Naive thymus-derived CD4-positive, alpha-beta T cell (primary cell): ENCODE data around the gene ASB1. TPM values are rescaled to one million over a fixed set of nuclear protein-coding genes. Genes with fewer than 3 reads are reported as not detected.
"Not testable (repeated sequence)": the region's sequence is repeated elsewhere in the genome, so short reads cannot be mapped to it uniquely, and the experiment has no call there.

ENCODE experiments used
- ATAC-seq: fragments of 150-1000 bp; cut with Tn5 transposase; 2 replicates; pipeline ENCODE4 v1.10.0; 2021; ENCODE audit warnings: mild to moderate bottlenecking, moderate library complexity
- CTCF ChIA-PET: fragments of 350-600 bp; sonication (Branson Sonifier 250); formaldehyde crosslinking; loops from one replicate; lab custom pipeline; 2021; ENCODE audit warnings: antibody characterized with exemption; lab: Charles Lee
- POLR2A ChIA-PET: fragments of 350-600 bp; sonication (Branson Sonifier 250); formaldehyde crosslinking; loops from one replicate; lab custom pipeline; 2021; ENCODE audit warnings: antibody characterized with exemption, inconsistent platforms; lab: Charles Lee
- DNase-seq, 9 donors: peaks; one replicate each; pipeline versions ENCODE4 v3.0.0 to v3.0.0-alpha.2; 2020 to 2022; ENCODE audit warnings: mixed read lengths in 1 of 9
- H3K27ac ChIP-seq: one replicate; pipeline ENCODE4 v1.7.0; 2013; ENCODE audit warnings: mild to moderate bottlenecking, low read depth, low read length, moderate library complexity
- H3K27me3 ChIP-seq, 2 donors: one replicate each; pipeline ENCODE4 v1.7.0; 2013; ENCODE audit warnings: low read length in 2 of 2, mild to moderate bottlenecking in 2 of 2, moderate library complexity in 2 of 2; ENCODE audit not compliant: control insufficient read depth in 2 of 2, insufficient read depth in 2 of 2
- H3K36me3 ChIP-seq, 3 experiments: 1 replicate in 2 of 3; 2 replicates in 1 of 3; pipeline ENCODE4 v1.7.0; 2013; ENCODE audit warnings: low read length in 3 of 3, mild to moderate bottlenecking in 3 of 3, moderate library complexity in 1 of 3; ENCODE audit not compliant: insufficient read depth in 3 of 3, control insufficient read depth in 2 of 3
- H3K4me1 ChIP-seq, 2 donors: one replicate each; pipeline ENCODE4 v1.7.0; 2013; ENCODE audit warnings: low read length in 2 of 2, mild to moderate bottlenecking in 2 of 2, moderate library complexity in 1 of 2; ENCODE audit not compliant: control insufficient read depth in 2 of 2, insufficient read depth in 2 of 2
- H3K4me3 ChIP-seq: 2 replicates; pipeline ENCODE4 v1.7.0; 2013; ENCODE audit warnings: mild to moderate bottlenecking, low read length
- H3K9me3 ChIP-seq, 3 experiments: 1 replicate in 2 of 3; 2 replicates in 1 of 3; pipeline ENCODE4 v1.7.0; 2013; ENCODE audit warnings: low read length in 3 of 3; ENCODE audit not compliant: control insufficient read depth in 2 of 3
- H3K27ac Mint-ChIP-seq, 9 donors: one replicate each; pipeline ENCODE4 v1.8.0; 2020 to 2022; ENCODE audit warnings: mixed read lengths in 9 of 9, mild to moderate bottlenecking in 8 of 9, moderate library complexity in 5 of 9, inconsistent platforms in 2 of 9
- H3K27me3 Mint-ChIP-seq, 5 donors: one replicate each; pipeline ENCODE4 v1.8.0; 2021 to 2022; ENCODE audit warnings: mixed read lengths in 5 of 5, mild to moderate bottlenecking in 1 of 5
- H3K36me3 Mint-ChIP-seq, 5 donors: one replicate each; pipeline ENCODE4 v1.8.0; 2020 to 2022; ENCODE audit warnings: mixed read lengths in 5 of 5, mild to moderate bottlenecking in 3 of 5, inconsistent platforms in 1 of 5
- H3K4me1 Mint-ChIP-seq, 7 donors: one replicate each; pipeline ENCODE4 v1.8.0; 2020 to 2022; ENCODE audit warnings: mixed read lengths in 7 of 7, mild to moderate bottlenecking in 3 of 7, inconsistent platforms in 1 of 7
- H3K4me3 Mint-ChIP-seq, 10 donors: one replicate each; pipeline ENCODE4 v1.8.0; 2020 to 2022; ENCODE audit warnings: mild to moderate bottlenecking in 10 of 10, mixed read lengths in 10 of 10, moderate library complexity in 6 of 10, inconsistent platforms in 2 of 10
- H3K9me3 Mint-ChIP-seq, 11 donors: one replicate each; pipeline ENCODE4 v1.8.0; 2020 to 2022; ENCODE audit warnings: mixed read lengths in 11 of 11, mild to moderate bottlenecking in 4 of 11, inconsistent platforms in 1 of 11, moderate library complexity in 1 of 11
- intact Hi-C, 2 donors: fragments of 100-400 bp; cut with micrococcal nuclease; formaldehyde crosslinking; loops; one replicate each; pipeline ENCODE4 v1.15.1; 2023
- polyA plus RNA-seq, 2 donors: library from polyadenylated mRNA; unstranded; fragments of 300-500 nt; fragmentation: Illumina TruSeq; gene quantifications; one replicate each; pipeline ENCODE4 v1.2.3, GENCODE V29; 2021
- total RNA-seq, 6 experiments: library from RNA in 5 of 6; stranded (reverse) in 5 of 6; gene quantifications; 1 replicate in 5 of 6; 2 replicates in 1 of 6; pipeline ENCODE4 v1.2.3 and lab custom pipeline; 2021 to 2026

ASB1 gene
- total and polyA plus RNA-seq, 7 experiments from 2014 or later = 17.5 to 55.2 (median 29.3) TPM

- no peaks in the 10 kb centered on the region for H3K27me3 Mint-ChIP-seq
- no peak for DNase-seq
These were observed 25.2 kb upstream of the ASB1 start for GRCh38 chr2:238401551-238401950.

GRCh38 chr2:238403632-238404405 is 22.9 kb upstream of the ASB1 start:
- DNase-seq (no peak), ATAC-seq (no peak)
- peaks cover 0 to 4% (median 0%) of the 10 kb centered on the region in 7 donors for H3K4me1 Mint-ChIP-seq
- no peaks in the 10 kb centered on the region for H3K27me3 ChIP-seq
- H3K27ac Mint-ChIP-seq = no peak overlapping the region
- CTCF ChIA-PET = no interaction called here
- POLR2A ChIA-PET = no interaction called here
- H3K9me3 Mint-ChIP-seq = no peaks in the 10 kb centered on the region
- H3K36me3 Mint-ChIP-seq = peaks cover 0 to 26% (median 0%) of the 10 kb centered on the region in 5 donors
- H3K4me3 Mint-ChIP-seq = no peak overlapping the region
- intact Hi-C loops = no loop called here
- H3K9me3 ChIP-seq = no peaks in the 10 kb centered on the region
- H3K4me3 ChIP-seq = no peak overlapping the region
- H3K36me3 ChIP-seq = peaks cover 0 to 5% (median 0%) of the 10 kb centered on the region in 3 experiments
- no peaks in the 10 kb centered on the region for H3K27me3 Mint-ChIP-seq
- H3K4me1 ChIP-seq = peaks cover 0 to 5% of the 10 kb centered on the region in 2 donors
- H3K27ac ChIP-seq = no peak overlapping the region

More at GRCh38 chr2:238401551-238401950, 25.2 kb upstream of the ASB1 start:
- Mint-ChIP-seq H3K36me3 (peaks cover 0 to 20% (median 0%) of the 10 kb centered on the region in 5 donors), H3K4me3 (no peak overlapping the region), H3K4me1 (peaks cover 0 to 4% (median 0%) of the 10 kb centered on the region in 7 donors), H3K9me3 (no peaks in the 10 kb centered on the region), H3K27ac (no peak overlapping the region)
- no peaks in the 10 kb centered on the region for H3K27me3 ChIP-seq
- no peaks in the 10 kb centered on the region for H3K9me3 ChIP-seq
- POLR2A ChIA-PET = no interaction called here
- intact Hi-C loops = no loop called here
- no peak overlapping the region for H3K4me3 ChIP-seq
- no peak for ATAC-seq
- CTCF ChIA-PET = no interaction called here
- peaks cover 0 to 5% (median 0%) of the 10 kb centered on the region in 3 experiments for H3K36me3 ChIP-seq
- H3K27ac ChIP-seq = no peak overlapping the region
- peaks cover 0 to 5% of the 10 kb centered on the region in 2 donors for H3K4me1 ChIP-seq

GRCh38 chr2:238404406-238405216 is 22.1 kb upstream of the ASB1 start:
- no peak overlapping the region for H3K27ac Mint-ChIP-seq
- ChIA-PET POLR2A (no interaction called here), CTCF (no interaction called here)
- H3K36me3 ChIP-seq = peaks cover 0 to 5% (median 0%) of the 10 kb centered on the region in 3 experiments
- intact Hi-C loops = no loop called here
- H3K9me3 Mint-ChIP-seq = no peaks in the 10 kb centered on the region
- peaks cover 0 to 5% of the 10 kb centered on the region in 2 donors for H3K4me1 ChIP-seq
- ATAC-seq (no peak), DNase-seq (no peak)
- peaks cover 0 to 4% (median 0%) of the 10 kb centered on the region in 7 donors for H3K4me1 Mint-ChIP-seq
- no peaks in the 10 kb centered on the region for H3K27me3 Mint-ChIP-seq
- no peak overlapping the region for H3K27ac ChIP-seq
- H3K4me3 ChIP-seq = no peak overlapping the region
- H3K4me3 Mint-ChIP-seq = no peak overlapping the region
- no peaks in the 10 kb centered on the region for H3K9me3 ChIP-seq
- H3K36me3 Mint-ChIP-seq = peaks cover 0 to 22% (median 0%) of the 10 kb centered on the region in 5 donors
- no peaks in the 10 kb centered on the region for H3K27me3 ChIP-seq

GRCh38 chr2:238405217-238405555 is 21.5 kb upstream of the ASB1 start:
- H3K27ac Mint-ChIP-seq, H3K4me1 Mint-ChIP-seq, CTCF ChIA-PET, H3K27ac ChIP-seq, H3K36me3 ChIP-seq, H3K27me3 ChIP-seq, DNase-seq, H3K27me3 Mint-ChIP-seq, H3K4me1 ChIP-seq, POLR2A ChIA-PET, H3K9me3 Mint-ChIP-seq, H3K4me3 ChIP-seq, intact Hi-C loops, H3K4me3 Mint-ChIP-seq, H3K9me3 ChIP-seq, ATAC-seq: not testable (repeated sequence)
- peaks cover 0 to 22% (median 0%) of the 10 kb centered on the region in 5 donors for H3K36me3 Mint-ChIP-seq

GRCh38 chr2:238406221-238406997 is 20.3 kb upstream of the ASB1 start:
- H3K4me3 Mint-ChIP-seq = no peak overlapping the region
- H3K36me3 ChIP-seq = peaks cover 0 to 4% (median 0%) of the 10 kb centered on the region in 3 experiments
- no peaks in the 10 kb centered on the region for H3K9me3 ChIP-seq
- H3K27me3 Mint-ChIP-seq = no peaks in the 10 kb centered on the region
- ChIA-PET CTCF (interaction anchor here (0.8 kb wide), 1 partner anchor 8 kb away, joined by 3 read pairs; no protein-coding TSS in a partner anchor), POLR2A (interaction anchor here (1.1 kb wide), 1 partner anchor 21 kb away, joined by 4 read pairs; no protein-coding TSS in a partner anchor)
- no peaks in the 10 kb centered on the region for H3K27me3 ChIP-seq
- peaks cover 0 to 21% (median 0%) of the 10 kb centered on the region in 5 donors for H3K36me3 Mint-ChIP-seq
- H3K27ac ChIP-seq = no peak overlapping the region
- peaks cover 0 to 2% (median 0%) of the 10 kb centered on the region in 11 donors for H3K9me3 Mint-ChIP-seq
- peaks cover 0 to 5% of the 10 kb centered on the region in 2 donors for H3K4me1 ChIP-seq
- ATAC-seq (peak; percentile 8), DNase-seq (no peak)
- H3K4me1 Mint-ChIP-seq = peaks cover 0 to 4% (median 0%) of the 10 kb centered on the region in 7 donors
- no peak overlapping the region for H3K4me3 ChIP-seq
- peak overlapping the region in 2 of 9 donors; percentile 41 to 51 for H3K27ac Mint-ChIP-seq
- intact Hi-C loops = no loop called here

GRCh38 chr2:238406998-238407285 is 19.8 kb upstream of the ASB1 start:
- peaks cover 0 to 4% (median 0%) of the 10 kb centered on the region in 7 donors for H3K4me1 Mint-ChIP-seq
- H3K36me3 ChIP-seq = no peaks in the 10 kb centered on the region
- no peak overlapping the region for H3K27ac Mint-ChIP-seq
- H3K9me3 ChIP-seq = no peaks in the 10 kb centered on the region
- H3K4me1 ChIP-seq = peaks cover 0 to 5% of the 10 kb centered on the region in 2 donors
- H3K9me3 Mint-ChIP-seq = peaks cover 0 to 2% (median 0%) of the 10 kb centered on the region in 11 donors
- CTCF ChIA-PET = no interaction called here
- POLR2A ChIA-PET = interaction anchor here (1.1 kb wide), 1 partner anchor 20 kb away, joined by 4 read pairs; no protein-coding TSS in a partner anchor
- intact Hi-C loops = no loop called here
- no peaks in the 10 kb centered on the region for H3K27me3 Mint-ChIP-seq
- H3K36me3 Mint-ChIP-seq = peaks cover 0 to 17% (median 0%) of the 10 kb centered on the region in 5 donors
- no peaks in the 10 kb centered on the region for H3K27me3 ChIP-seq
- no peak overlapping the region for H3K4me3 ChIP-seq
- no peak for ATAC-seq
- no peak overlapping the region for H3K4me3 Mint-ChIP-seq
- no peak overlapping the region for H3K27ac ChIP-seq
- no peak for DNase-seq
